ENCODE results near the gene ZC2HC1B. TPM values are rescaled to one million over a fixed set of nuclear protein-coding genes. Genes with fewer than 3 reads are reported as not detected.

Gene ZC2HC1B
- total and polyA plus RNA-seq, 2 of the 8 experiments (the other 6 are each of a cell fraction or from before 2014, with no cell fraction given) = not detected

DNA sequence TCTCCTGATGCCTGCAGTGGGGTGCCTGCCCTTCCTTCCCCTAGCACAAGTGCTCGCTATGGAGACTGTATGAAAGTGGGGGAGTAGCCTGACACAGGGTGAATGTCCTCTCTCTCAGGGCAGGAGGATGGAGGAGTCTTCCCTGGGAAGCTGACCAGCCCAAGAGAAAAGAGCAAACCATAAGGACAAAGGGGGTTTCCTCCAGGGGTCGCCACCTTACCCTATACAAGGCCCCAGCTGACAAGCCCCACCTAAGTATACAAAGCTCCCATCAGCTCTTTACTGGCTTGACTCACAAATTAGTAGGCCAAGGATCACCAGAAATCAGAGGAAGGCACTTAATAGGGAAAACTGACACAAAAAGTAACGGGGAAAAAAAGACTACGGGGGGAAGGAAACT, 89.6 kb downstream of the ZC2HC1B start:
- Histone ChIP-seq H3K27me3 (replicated peaks in 1 of 4; ENCODE audit: control insufficient read depth in 3 of 4, extremely low read depth in 1 of 4, insufficient read depth in 3 of 4, low read length in 3 of 4) (peaks cover 10 to 37% (median 31%) of the 10 kb centered on the region in 4 experiments), H4K5ac (ENCODE audit: insufficient read length, low read depth, low read length) (no peak overlapping the region), H2BK20ac (ENCODE audit: low read length) (peak overlapping the region; percentile 17; the same call in 1 of the 2 replicates), H2BK120ac (replicated peaks; ENCODE audit: low read depth, low read length) (no peak overlapping the region), H3K36me3 (ENCODE audit: control insufficient read depth in 2 of 4, insufficient read depth in 4 of 4, low read length in 3 of 4) (no peaks in the 10 kb centered on the region), H2BK12ac (ENCODE audit: low read depth, low read length) (peak overlapping the region; percentile 45; the same call in 1 of the 2 replicates), H3K4me2 (ENCODE audit: insufficient read depth in 1 of 2, low read depth in 2 of 2, low read length in 2 of 2) (no peak overlapping the region), H2BK5ac (ENCODE audit: low read depth, low read length) (no peak overlapping the region), H3K4ac (replicated peaks; ENCODE audit: insufficient read length, low read depth, low read length) (no peak overlapping the region), H3K79me1 (ENCODE audit: low read depth, low read length) (no peaks in the 10 kb centered on the region), H4K91ac (replicated peaks; ENCODE audit: insufficient read length, low read length) (no peak overlapping the region), H2AFZ (ENCODE audit: low read length) (no peak overlapping the region), H3K4me3 (ENCODE audit: extremely low read depth in 1 of 4, insufficient read depth in 2 of 4, low read depth in 3 of 4, low read length in 4 of 4) (no peak overlapping the region), H3K14ac (ENCODE audit: insufficient read length) (no peak overlapping the region), H4K20me1 (replicated peaks in 1 of 2; ENCODE audit: control insufficient read depth in 1 of 2, insufficient read depth in 2 of 2, low read length in 2 of 2) (no peaks in the 10 kb centered on the region), H3K23ac (ENCODE audit: insufficient read length) (no peak overlapping the region), H3K9me3 (ENCODE audit: insufficient read depth in 2 of 2, low read depth in 1 of 2, low read length in 1 of 2) (no peaks in the 10 kb centered on the region), H3K27ac (ENCODE audit: low read depth, low read length) (no peak overlapping the region), H3K18ac (ENCODE audit: extremely low read depth, low read length) (no peak overlapping the region), H3K23me2 (ENCODE audit: low read depth, low read length) (peaks cover under 1% of the 10 kb centered on the region; the same call in 1 of the 2 replicates), H3K9ac (replicated peaks in 1 of 4; ENCODE audit: extremely low read depth in 1 of 4, low read depth in 3 of 4, low read length in 3 of 4) (no peak overlapping the region), H4K8ac (ENCODE audit: extremely low read depth, insufficient read depth, low read length) (no peak overlapping the region), H2BK15ac (ENCODE audit: low read length) (no peak overlapping the region; the same call in 1 of the 2 replicates), H3K4me1 (replicated peaks in 1 of 4; ENCODE audit: control insufficient read depth in 3 of 4, insufficient read depth in 4 of 4, low read length in 3 of 4) (peaks cover 3 to 19% (median 7%) of the 10 kb centered on the region in 4 experiments; a peak in 6 of 7 replicates), H3K56ac (replicated peaks; ENCODE audit: insufficient read length, low read depth, low read length) (no peak overlapping the region), H3K79me2 (ENCODE audit: control insufficient read depth in 1 of 2, insufficient read depth in 2 of 2, low read length in 2 of 2) (no peaks in the 10 kb centered on the region), H2AK5ac (ENCODE audit: low read depth, low read length) (no peak overlapping the region)
- WGBS, 2 experiments (ENCODE audit: extremely low coverage in 1 of 2, insufficient coverage in 1 of 2, insufficient read length in 1 of 2, insufficient replicate concordance in 2 of 2, low coverage in 1 of 2, low lambda C conversion rate in 2 of 2, missing lambda C conversion rate in 1 of 2) = 60% methylated on average over 4 of the region's 4 CpGs; no CpG with 5 or more reads in 1 of the 2 experiments
- TF ChIP-seq RAD21 (IDR thresholded peaks at IDR 0.05 in 1 of 2, conservative IDR thresholded peaks at IDR 0.05 in 1 of 2; ENCODE audit: low read depth in 2 of 2, low read length in 2 of 2) (peak; percentile 48 to 61), TEAD4 (IDR thresholded peaks at IDR 0.05; ENCODE audit: low read depth, low read length) (no peak)
- TF ChIP-seq, protein P1, sequence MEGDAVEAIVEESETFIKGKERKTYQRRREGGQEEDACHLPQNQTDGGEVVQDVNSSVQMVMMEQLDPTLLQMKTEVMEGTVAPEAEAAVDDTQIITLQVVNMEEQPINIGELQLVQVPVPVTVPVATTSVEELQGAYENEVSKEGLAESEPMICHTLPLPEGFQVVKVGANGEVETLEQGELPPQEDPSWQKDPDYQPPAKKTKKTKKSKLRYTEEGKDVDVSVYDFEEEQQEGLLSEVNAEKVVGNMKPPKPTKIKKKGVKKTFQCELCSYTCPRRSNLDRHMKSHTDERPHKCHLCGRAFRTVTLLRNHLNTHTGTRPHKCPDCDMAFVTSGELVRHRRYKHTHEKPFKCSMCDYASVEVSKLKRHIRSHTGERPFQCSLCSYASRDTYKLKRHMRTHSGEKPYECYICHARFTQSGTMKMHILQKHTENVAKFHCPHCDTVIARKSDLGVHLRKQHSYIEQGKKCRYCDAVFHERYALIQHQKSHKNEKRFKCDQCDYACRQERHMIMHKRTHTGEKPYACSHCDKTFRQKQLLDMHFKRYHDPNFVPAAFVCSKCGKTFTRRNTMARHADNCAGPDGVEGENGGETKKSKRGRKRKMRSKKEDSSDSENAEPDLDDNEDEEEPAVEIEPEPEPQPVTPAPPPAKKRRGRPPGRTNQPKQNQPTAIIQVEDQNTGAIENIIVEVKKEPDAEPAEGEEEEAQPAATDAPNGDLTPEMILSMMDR (IDR thresholded peaks at IDR 0.05; ENCODE audit: control extremely low read depth in 1 of 3, insufficient read depth in 1 of 3, low read depth in 1 of 3, low read length in 3 of 3) = peak; percentile 25 to 51 (median 43)
- POLR2A ChIA-PET (ENCODE audit: partially characterized antibody) = no interaction called here
- CTCF ChIA-PET (ENCODE audit: partially characterized antibody) = interaction anchor here (0.7 to 18.3 kb wide), 9 partner anchors 8 to 80 kb away, joined by 3 to 591 read pairs (median 6); partner anchors contain the start of gene PLAGL1
- no peak for DNase-seq (ENCODE audit: low read depth in 1 of 2, low spot score in 2 of 2)
- FAIRE-seq = no peak
